Umbilical cord (tissue), 2 donors: ENCODE results near the gene LIN7A. TPM values are rescaled to one million over a fixed set of nuclear protein-coding genes. Genes with fewer than 3 reads are reported as not detected.
"Not testable (repeated sequence)": the region's sequence is repeated elsewhere in the genome, so short reads cannot be mapped to it uniquely, and the experiment has no call there.

Experiments
- DNase-seq: peaks from one replicate; pipeline ENCODE4 v3.0.0-alpha.2; 2015; ENCODE audit warnings: low spot score
- total RNA-seq: library from RNA; depleted of rRNA; stranded (reverse); fragments of >200 nt; gene quantifications from one replicate; pipeline ENCODE4 v1.2.3, GENCODE V29; 2014; ENCODE audit warnings: low replicate concordance; ENCODE audit not compliant: insufficient read depth

LIN7A gene
- total RNA-seq, 1 donor from 2014 or later, result 23.4 TPM

GRCh38 chr12:80920006-80920405 is 17.7 kb downstream of the LIN7A start:
- no peak for DNase-seq

- no peak for DNase-seq
Measured at GRCh38 chr12:80917651-80918050, 20.1 kb downstream of the LIN7A start.

- peak; percentile 63 for DNase-seq
Measured at GRCh38 chr12:80912901-80913770, 24.6 kb downstream of the LIN7A start.

GRCh38 chr12:80909370-80909769 is 28.4 kb downstream of the LIN7A start:
- no peak for DNase-seq

GRCh38 chr12:80902711-80903110 is 35.0 kb downstream of the LIN7A start:
- DNase-seq, result no peak

GRCh38 chr12:80901661-80902060 is 36.1 kb downstream of the LIN7A start:
- DNase-seq, result no peak

GRCh38 chr12:80895240-80895639 is 42.5 kb downstream of the LIN7A start:
- no peak for DNase-seq

- DNase-seq, result no peak
Measured at GRCh38 chr12:80894179-80894578, 43.6 kb downstream of the LIN7A start.

GRCh38 chr12:80892597-80893445 is 44.9 kb downstream of the LIN7A start:
- no peak for DNase-seq

GRCh38 chr12:80884651-80885050 is 53.1 kb downstream of the LIN7A start:
- DNase-seq, result no peak

- DNase-seq, result peak; percentile 59
Measured at GRCh38 chr12:80881106-80881505, 56.6 kb downstream of the LIN7A start.

- not testable (repeated sequence) for DNase-seq
Measured at GRCh38 chr12:80878452-80878851, 59.3 kb downstream of the LIN7A start.

- DNase-seq, result no peak
Measured at GRCh38 chr12:80877721-80878265, 59.9 kb downstream of the LIN7A start.

GRCh38 chr12:80872053-80872452 is 65.7 kb downstream of the LIN7A start:
- no peak for DNase-seq

- DNase-seq, result no peak
Measured at GRCh38 chr12:80869264-80869663, 68.5 kb downstream of the LIN7A start.

GRCh38 chr12:80868576-80868975 is 69.2 kb downstream of the LIN7A start:
- DNase-seq, result no peak

- no peak for DNase-seq
Measured at GRCh38 chr12:80867941-80868340, 69.8 kb downstream of the LIN7A start.

- peak; percentile 62 for DNase-seq
Measured at GRCh38 chr12:80864046-80864735, 73.5 kb downstream of the LIN7A start.

- no peak for DNase-seq
Measured at GRCh38 chr12:80862531-80862930, 75.2 kb downstream of the LIN7A start.

- no peak for DNase-seq
Measured at GRCh38 chr12:80861641-80862378, 75.9 kb downstream of the LIN7A start.

GRCh38 chr12:80860928-80861327 is 76.8 kb downstream of the LIN7A start:
- no peak for DNase-seq
